HG02759 (cell line): Measurements from ENCODE around the gene MINDY4.
A peak's percentile ranks its signal among the peaks of the same experiment; 100 is the strongest.

ENCODE experiments used
- ATAC-seq: cut with Tn5 transposase; IDR thresholded peaks from one replicate; pipeline ENCODE4 v1.9.1; 2021; ENCODE audit warnings: mild to moderate bottlenecking, moderate library complexity; ENCODE audit not compliant: unreplicated experiment

Gene MINDY4

DNA sequence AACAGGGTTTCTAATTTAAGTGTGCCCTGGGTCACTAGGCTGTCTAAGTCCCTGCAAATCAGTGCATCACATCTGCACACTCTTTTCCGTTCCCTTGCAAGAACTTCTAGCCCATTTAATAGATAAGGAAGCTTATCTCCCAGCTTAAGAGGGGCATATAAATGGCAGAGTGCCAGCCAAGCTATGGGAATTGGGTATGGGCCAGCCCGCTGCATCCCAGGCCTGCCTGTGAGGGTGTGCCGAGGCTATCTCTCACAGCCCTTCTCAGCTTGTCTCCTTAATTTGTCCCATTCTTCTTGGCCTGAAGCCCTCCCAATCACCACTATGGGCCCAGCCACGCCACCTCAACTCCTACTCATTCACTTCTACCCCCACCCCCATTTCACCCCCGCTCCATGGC lies 155.1 kb downstream of the MINDY4 start:
- ATAC-seq = no peak

DNA sequence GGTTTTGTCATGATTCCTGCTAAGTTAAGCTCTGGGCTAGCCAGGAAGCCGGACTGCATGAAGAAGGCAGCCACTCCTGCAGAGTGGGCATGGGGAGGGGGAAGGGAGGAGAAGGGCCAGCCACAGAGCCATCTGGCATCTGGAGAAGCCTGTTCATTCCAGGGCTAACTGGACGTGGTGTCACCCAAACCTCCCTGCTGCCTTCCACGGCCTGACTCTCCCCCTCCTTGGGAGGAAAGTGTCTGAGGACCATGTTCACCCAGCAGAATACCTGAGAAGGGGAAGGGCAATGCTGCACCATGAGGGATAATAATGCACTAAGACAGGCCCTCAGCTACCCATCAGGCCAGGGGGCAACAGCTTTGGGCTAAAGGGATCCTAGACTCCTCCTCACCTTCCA lies 155.8 kb downstream of the MINDY4 start:
- no peak for ATAC-seq

DNA sequence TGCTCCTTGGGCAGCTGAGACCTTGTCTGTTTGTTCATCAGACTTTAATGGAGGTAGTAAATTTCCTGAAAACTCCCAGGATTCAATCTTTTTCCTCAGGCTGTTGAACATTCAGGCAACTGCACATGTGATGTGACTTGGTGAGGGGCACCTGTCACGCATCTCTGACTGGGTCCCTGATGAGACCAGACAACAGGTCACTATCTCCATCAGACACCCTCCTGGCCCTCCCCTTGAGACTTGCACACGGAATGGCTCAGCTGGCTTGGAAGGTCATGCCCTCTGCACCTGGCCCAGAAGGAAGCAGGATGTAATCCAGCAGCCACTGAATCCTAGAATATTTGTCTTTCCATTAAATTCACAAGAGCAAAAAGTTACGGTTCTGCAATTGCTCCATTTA lies 156.3 kb downstream of the MINDY4 start:
- no peak for ATAC-seq

DNA sequence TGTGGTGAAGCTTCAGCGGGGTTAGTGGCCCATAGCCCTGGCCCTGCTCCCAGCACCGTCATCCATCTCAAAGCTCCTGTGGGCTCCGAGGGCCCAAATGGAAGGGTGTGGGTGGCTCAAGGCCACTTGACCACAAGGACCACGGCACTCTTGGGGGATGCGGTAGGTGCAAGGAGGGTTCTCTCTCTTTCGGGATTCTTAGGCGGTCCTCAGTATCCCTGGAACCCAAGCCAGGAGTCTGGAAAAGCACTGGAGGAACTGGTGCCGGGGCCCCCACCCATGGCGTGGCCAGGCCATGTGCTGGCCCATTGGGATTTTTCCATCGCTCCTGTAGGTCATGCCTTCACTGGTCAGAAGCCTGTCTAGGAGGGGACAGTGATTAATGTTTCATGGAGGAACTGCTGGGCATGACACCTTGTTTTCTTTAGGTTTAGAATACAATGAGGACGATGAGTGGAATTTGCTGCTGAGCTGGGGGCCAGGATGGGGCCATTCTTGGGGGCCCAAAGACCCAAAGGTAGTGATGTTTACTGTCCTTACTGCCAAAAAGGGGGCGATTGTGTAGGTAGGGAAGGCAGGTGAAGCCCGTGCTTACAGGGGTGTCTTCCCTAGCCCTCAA lies 157.1 kb downstream of the MINDY4 start:
- ATAC-seq = no peak

DNA sequence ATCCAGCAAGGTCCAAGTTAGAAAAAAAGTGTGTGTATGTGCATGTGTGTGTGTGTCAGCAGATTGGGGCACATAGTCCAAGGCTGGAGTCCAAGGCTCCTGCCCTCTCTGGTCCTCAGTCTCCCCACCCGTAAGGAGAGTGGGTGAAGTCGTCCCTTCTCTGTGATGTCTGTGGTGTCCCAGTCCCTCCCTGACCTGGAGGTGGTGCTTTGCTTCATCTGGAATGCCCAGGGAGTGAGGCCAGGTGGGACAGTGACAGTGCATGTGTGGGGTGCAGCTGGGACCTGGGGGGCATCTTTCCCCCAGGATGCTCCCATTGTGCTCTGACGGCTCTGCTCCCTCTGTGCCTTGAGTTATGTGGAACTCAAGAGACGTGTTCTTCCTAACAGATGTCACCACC lies 158.5 kb downstream of the MINDY4 start:
- no peak for ATAC-seq

DNA sequence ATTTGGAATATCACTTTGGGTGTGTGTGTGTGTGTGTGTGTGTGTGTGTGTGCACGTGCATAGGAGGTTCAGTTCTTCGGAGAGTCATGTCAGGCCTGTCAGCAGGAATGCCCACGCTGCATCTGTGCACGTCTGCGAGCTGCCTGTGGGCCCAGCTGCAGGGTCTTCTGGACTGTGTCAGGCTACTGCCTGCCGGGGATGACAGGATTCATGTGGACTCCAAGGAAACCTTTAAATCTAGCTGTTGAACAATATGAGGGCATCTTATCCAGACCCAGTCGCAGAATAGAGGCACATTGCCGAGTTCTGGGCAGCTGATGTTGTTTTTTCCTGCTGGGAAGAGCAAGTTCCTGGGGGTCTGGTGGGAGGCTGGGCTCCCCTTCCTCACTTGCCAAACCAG lies 159.4 kb downstream of the MINDY4 start:
- ATAC-seq = no peak

DNA sequence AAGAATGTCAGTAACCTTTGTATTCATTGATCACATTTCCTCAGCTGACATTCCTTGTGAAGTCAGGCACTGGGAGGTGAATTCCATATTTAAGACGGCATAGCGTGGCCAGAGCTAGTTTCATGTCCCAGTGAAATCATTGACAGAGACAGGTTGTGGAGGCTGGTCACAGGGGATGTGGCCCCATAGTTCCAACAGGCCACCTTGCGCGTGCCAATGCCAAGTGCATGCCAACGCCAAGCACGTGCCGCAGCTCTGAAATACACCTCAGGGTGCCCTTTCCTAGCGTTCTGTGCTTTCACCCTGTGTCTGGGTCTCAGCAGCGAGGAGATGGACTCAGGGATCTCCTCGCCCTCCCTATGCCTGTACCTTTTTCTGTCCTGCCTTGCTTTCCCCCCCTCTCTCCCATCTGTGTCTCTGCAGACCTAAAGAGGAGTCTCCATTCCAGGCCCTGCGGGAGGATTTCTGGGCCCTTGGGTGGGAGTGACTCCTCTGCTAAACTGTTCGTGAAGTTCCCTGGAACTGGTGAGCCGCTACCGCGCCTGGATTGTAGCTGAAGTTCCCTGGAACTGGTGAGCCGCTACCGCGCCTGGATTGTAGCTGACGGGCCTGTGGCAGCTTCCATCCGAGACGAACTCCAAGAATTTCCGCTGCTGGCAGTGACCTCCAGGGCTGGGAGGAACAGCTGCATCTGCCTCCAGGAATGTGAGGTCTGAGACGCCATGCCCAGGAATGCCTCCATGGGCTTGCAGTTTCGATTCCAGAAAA lies 160.1 kb downstream of the MINDY4 start:
- ATAC-seq = no peak

DNA sequence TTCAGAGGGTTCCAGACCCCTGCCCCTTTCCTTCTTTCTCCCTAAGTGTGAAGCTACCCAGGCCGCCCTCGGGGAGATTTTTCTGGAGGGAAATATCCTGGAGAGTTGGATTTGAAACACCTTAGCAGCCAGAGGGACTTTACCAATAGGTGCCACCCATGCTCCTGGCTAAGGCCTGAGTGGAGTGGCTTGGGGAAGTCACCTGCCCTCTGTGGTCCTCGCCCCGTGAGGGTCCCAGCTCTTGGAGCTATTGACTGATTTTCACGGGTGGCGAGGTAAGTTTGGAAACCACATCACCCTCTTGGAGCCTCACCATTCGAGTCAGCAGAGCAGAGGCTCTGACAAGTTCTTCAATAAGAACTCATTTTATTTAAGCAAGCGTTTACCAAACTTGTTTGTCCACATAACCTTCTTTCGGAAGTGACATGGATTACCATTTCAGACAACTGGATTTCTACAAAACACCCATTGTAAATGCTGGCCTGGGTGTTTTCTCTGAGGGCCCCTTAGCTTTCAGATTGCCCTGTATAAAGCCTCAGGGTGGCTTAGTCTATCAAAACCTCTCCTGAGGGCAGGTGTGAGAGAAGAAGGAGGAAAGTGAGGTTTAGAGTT lies 160.8 kb downstream of the MINDY4 start:
- no peak for ATAC-seq

DNA sequence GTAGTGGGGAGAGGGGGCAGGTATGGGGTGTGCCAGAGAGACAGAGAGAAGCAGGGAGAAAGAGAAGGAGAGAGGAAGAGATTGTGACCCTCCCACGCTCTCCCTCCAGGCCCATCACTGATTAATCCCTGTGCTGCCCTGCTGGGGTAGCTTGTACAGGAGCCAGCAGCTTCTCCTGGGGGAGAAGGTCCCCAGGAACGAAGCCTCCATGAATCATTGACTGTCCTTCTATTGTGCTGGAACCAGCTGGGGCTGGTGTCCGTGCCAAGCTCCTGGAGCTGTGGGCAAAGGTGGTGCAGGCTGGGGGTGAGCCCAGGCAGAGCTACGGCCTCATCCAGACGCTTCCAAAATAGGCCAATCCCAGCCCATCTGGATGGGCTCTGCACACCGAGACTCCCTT lies 161.3 kb downstream of the MINDY4 start:
- ATAC-seq = no peak

DNA sequence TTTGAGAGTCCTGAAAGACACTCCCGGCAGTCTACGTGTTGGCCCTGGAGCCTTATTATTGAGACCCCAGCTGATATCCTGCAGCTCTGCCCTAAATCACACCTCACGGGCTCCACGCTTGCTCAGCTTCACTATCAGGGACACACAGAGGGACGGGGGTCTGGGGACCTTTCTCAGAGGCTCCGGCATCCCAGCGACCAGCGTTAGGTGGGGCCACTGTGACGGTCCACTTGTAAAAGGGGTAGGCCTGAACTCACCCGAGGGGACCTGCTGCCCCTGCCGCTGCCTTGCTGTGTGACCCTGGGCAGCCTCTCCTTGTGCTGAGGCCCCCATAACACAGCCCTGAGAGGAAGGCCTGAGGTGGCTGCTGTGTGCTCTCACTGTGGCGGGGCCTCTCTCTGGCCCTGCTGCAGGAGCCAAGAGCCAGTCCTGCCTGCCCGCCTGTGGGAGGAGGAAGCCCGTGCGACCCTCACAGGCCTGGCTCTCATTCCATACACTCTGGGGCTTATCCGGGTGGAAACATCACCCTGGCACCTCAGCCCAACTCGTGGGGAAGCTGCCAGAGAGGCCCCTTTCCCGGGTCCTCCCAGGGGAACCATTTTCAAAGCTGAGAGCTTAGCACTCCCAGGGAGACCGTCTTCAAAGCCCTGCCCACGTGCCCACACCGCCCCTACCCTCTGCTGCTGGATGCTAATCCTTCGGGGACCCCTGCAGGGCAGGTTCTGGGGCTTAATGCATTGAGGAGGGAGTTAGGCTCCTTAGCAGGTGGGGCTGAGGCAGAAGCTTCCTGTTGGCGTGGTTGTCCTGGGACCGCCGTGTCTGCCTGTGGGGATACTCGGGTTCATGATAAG lies 162.1 kb downstream of the MINDY4 start:
- no peak for ATAC-seq

DNA sequence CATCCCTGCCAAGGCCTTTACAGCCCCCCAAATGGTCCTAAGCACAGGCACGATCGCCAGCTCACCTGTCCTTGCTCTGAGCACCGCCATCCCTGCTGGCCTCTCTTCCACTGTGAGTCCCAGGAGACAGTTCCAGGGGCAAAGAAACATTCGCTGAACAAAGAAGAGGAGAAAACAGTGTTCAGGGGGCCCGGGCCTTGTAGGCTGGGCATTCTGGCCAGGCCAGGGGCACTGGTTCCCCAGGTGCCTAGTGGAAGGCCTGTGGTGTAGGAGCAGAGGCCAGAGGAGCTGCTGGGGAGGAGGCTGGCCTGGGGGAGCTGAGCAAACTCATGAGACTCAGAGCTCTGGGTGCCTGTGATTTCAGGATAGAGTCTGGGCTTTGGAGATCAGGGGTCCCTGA lies 163.0 kb downstream of the MINDY4 start:
- ATAC-seq = no peak

DNA sequence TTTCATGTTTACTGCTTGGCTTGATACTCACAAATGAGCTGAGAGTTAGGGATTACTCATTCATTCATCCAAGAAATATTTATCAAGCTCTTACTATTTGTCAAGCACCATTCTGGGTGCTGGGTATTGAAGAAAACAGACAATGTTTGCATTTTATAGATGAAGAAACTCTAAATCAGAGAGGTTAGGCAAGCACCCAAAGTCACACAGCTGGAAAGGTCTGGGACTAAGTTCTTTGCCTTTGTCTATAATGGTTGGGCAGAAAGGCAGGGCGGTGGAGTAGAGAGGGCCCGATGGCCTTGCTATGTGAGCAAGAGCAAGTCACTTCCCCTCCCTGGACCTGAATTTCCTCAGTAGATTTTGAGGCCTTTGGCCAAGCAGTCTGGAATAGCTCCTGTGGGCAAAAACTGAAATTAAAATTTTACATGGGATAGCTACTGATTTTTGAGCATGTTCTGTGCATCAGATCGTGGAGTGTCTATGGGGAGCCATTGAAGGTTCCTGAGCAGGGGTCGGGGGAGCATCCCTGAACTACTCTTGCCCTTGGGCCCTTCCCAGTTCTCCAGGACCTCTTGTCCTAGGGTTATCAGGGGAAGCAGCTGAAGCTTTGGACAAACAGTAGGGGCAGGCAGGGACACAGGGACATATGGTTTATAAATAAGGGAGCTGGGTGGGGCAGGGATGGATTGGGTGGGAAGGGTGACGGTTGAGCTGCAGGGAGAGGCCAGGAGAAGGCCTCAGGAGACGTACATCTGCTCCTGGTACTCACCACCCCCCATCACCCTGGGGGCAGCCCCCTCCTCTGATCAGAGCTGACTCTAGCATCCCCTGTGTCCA lies 163.7 kb downstream of the MINDY4 start:
- no peak for ATAC-seq

DNA sequence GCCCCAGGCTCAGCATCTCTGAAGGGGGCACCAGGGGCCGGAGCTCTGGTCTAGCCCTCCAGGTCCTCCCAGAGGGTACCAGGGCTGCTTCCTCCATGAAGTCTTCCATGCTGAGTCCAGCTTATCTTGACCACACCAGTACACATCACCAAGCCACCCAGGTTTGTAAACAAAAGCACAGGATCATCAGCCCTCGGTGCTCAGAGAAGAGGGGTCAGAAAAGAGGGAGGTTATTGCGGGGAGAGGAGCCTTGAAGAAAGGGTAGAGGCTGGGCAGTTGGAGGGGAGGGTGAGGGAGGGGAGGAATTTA lies 164.3 kb downstream of the MINDY4 start:
- ATAC-seq = no peak

DNA sequence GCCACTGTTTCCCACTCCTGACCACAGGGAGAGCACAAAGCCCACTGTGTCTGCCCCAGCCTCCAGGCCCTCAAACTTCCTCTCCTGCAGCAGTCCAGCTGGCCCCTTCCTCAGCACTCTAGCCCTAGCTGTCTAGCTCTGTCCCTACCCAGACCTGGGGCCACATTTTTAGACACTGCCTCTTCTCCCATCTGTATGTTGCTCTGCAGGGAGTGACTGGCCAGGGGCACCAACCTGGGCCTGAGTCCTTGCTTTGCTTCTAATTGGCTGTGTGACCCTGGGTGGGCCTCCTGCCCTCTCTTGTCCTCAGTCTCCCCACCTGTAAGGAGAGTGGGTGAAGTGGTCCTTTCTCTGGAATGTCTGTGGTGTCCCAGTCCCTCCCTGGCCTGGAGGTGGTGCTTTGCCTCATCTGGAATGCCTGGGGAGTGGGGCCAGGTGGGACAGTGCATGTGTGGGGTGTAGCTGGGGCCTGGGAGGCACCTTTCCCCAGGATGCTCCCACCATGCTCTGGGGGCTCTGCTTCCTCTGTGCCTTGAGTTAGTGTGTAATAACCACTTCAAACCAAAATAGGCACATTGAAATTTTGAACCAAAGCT lies 165.5 kb downstream of the MINDY4 start:
- no peak for ATAC-seq

DNA sequence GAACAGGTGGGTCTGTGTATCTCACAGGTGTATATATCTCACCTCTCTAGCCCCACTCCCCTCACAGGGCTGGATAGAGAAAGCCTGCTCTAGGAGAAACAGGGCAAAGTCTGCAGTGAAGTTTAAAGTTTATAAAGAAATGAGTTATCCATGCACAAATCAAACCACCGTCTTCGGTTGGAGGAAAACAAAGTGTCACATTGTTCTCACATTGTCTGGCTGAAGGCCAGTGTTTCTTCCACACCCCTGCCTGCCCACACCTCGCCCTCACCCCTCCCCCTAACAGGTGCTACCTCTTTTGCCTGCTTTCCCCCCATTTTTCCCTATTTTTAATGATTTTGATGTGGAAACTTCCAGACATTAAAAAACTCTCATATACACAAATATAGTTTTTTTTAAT lies 166.2 kb downstream of the MINDY4 start:
- ATAC-seq = no peak

DNA sequence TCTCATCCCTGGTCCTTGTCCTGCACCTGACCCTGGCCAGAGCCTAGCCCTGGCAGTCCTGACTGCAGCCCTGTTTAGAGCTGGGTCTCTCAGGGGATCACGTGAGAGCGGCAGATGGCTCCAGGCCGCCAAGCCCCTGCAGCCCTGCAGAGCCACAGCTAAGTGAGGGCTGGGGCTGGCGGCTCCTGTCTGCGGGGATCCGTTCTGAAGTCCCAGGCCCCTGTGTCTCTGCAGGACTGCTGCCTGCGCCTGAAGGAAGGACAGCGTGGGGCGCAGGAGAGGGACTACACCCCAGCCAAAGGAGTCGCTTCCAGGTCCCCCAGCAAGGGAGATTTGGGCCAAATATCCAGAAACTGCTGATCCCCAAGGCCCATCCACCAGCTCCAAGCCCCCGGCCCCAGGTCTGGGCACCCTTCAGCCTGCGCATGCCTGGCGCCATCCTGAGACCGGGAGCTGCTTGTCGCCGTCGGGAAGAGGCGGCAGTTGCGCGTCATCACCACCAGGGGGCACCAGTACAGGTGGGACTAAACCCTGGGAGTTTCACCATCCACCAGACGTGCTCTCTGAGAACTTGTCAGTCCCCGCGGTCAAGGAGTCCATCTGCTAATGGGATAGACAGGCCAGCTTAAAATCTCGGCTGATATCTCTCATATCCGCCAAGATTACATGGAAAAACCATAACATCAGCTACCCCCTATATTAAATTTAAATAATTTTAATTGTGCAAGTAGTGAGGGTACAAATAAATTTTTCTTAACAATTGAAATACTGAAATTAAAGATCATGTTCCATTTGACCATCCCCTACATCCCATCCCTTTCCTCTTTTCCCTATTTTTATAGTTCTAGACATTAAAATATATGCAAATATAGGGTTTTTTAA lies 167.5 kb downstream of the MINDY4 start:
- peak; percentile 92 for ATAC-seq

DNA sequence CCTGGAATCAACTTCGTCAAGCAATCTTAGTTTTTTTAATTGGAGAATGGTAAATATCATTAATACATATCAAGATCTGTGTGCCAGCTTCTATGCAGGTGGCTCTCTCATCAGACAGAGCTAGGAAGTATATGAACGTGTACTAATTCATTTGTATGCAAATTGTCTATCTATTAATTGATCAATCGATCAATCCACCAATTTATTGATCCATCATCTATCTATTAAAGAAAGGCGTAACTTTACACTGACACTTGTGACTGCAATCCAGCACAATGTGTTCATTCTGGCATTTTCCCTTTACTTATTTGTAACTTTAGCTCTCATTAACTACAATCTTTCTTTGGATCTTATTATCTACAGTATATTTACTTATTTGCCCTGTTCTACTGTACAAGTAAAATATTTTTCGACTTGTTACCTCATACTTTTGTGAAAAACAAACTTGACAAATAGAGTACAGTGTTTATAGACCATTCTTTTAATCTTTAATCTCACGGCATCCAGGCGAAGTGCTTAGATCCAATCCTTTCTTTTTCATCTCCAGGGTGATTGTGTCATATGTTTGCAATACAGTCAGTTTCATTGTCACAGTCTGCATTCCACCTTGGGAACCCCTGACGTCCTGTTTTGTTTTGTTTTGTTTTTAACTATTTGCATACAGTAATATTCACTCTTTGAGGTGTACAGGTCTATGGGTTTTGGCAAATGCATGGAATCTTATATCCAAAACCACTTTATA lies 170.5 kb downstream of the MINDY4 start:
- no peak for ATAC-seq
